Central memory CD8-positive, alpha-beta T cell (primary cell): ENCODE results near the gene IFI16.

Experiments
- ATAC-seq: fragments of 150-1000 bp; cut with Tn5 transposase; replicated peaks from 2 replicates; pipeline ENCODE4 v1.10.0; 2022; ENCODE audit warnings: mild to moderate bottlenecking, moderate FRiP score, moderate number of reproducible peaks; ENCODE audit not compliant: poor library complexity, severe bottlenecking; ENCODE audit errors: extremely low read depth
- DNase-seq, 2 donors: peaks; one replicate each; pipeline ENCODE4 v3.0.0; 2021; ENCODE audit warnings: low spot score in 2 of 2
- H3K27ac Mint-ChIP-seq: one replicate; pipeline ENCODE4 v1.8.0; 2022; ENCODE audit warnings: low read depth, mild to moderate bottlenecking, moderate library complexity, mixed read lengths
- H3K27me3 Mint-ChIP-seq: one replicate; pipeline ENCODE4 v1.8.0; 2022; ENCODE audit warnings: mixed read lengths
- H3K36me3 Mint-ChIP-seq: one replicate; pipeline ENCODE4 v1.8.0; 2022; ENCODE audit warnings: mild to moderate bottlenecking, moderate library complexity, mixed read lengths; ENCODE audit not compliant: insufficient read depth
- H3K4me1 Mint-ChIP-seq: one replicate; pipeline ENCODE4 v1.8.0; 2022; ENCODE audit warnings: mixed read lengths
- H3K4me3 Mint-ChIP-seq: one replicate; pipeline ENCODE4 v1.8.0; 2022; ENCODE audit warnings: mild to moderate bottlenecking, moderate library complexity, mixed read lengths
- H3K9me3 Mint-ChIP-seq: one replicate; pipeline ENCODE4 v1.8.0; 2022; ENCODE audit warnings: mixed read lengths

The IFI16 gene

DNA sequence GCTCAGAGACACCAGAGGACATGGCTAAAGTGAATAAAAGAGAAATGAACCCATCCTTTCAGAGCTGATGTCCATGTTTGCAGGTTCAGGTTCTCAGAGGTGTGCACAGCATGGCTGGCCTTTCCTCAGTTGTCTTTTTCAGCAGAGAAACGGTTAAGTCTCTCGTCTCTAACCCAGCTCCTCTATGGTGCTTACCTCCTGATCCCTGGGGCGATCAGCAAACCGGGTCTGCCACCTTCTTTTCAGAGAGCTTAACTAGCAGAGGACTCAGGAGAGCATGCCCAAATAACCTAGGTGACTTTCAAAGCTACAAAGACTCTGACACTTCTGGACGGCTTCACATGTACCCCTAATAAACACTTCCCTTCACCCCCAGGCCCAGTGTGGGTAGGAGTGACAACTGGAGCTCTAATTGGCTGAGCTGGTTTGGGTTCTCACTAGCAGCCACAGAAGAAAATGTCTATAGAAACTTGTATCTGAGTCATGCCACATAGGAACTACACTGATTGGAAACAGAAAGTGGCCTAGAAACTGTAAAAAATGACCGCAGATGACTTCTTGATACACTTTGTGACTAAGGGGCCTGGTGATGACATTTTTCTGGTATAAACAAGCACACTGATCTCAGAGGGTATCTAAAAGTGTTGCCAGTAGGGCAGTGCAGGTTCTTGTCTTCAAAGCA, 66.9 kb downstream of the IFI16 start, which contains the start of gene AIM2:
TSS of gene AIM2 (minus strand) at position 329 of the 682 bp plus-strand sequence. CDS start 3,267 bp downstream, outside the sequence.
- Mint-ChIP-seq H3K27me3 (no peaks in the 10 kb centered on the region), H3K36me3 (peaks cover 8% of the 10 kb centered on the region), H3K4me3 (peak within 1 kb of the TSS; percentile 68), H3K9me3 (no peaks in the 10 kb centered on the region), H3K4me1 (peaks cover 39% of the 10 kb centered on the region), H3K27ac (peak within 1 kb of the TSS; percentile 95)
- DNase-seq = peak; percentile 38 to 73
- ATAC-seq = peak; percentile 87

DNA sequence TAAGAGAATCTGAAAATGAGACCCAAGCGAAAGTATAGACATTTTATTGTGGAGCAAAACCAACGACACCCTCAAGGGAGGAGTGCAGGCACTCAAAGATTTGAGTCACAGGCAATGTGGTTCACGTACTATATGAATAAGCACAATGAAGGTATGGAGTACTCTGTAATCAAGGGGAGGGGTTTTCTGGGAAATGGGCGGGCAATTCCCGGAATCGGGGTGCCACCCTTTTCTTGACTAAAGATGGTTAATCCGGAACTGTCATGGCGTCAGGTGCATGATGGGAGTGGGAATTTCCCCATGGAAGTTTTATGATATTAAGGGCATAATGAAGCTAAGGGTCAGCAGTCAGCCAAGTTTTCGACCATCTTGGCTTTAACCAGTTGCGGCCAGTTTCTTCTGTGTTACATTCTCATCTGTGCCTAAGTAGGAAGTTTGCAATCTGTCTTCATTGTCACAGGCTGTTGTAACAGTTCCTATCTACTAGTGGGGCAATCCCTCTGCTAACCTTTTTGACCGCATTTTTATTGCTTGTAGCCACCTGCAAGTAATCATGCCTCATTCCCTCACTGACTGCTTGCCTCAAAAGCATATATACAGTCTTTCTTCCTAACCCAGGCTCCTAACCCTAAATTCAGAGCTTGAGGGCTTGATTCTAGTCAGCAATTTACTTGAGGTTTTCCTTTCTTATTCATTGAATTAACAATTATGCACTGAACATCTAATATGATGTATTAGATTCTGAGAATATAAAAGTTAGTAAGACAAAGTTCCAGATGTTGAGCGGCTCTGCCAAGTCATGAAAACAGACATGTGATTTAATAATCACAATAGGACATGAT, 67.6 kb downstream of the IFI16 start:
- ATAC-seq = peak; percentile 74
- peak; percentile 76 to 82 for DNase-seq
- peak overlapping the region; percentile 68 for H3K4me3 Mint-ChIP-seq
- H3K4me1 Mint-ChIP-seq = peaks cover 35% of the 10 kb centered on the region
- no peaks in the 10 kb centered on the region for H3K9me3 Mint-ChIP-seq
- no peaks in the 10 kb centered on the region for H3K27me3 Mint-ChIP-seq
- H3K27ac Mint-ChIP-seq = peak overlapping the region; percentile 95
- H3K36me3 Mint-ChIP-seq = peaks cover 8% of the 10 kb centered on the region

DNA sequence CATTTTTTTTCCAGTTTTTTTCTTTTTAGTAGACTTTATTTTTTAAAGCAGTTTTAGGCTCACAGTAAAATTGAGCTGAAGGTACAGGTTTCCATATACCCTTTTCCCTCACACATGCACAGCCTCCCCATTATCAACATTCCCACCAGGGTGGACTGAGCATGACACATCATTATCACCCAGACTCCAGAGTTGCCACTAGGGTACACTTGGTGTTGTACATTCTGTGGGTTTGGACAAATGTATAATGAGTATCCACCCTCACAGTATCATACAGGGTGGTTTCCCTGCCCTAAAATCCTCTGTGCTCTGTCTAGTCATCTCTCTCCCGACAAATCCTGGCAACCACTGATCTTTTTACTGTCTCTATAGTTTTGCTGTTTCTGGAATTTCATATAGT, 69.8 kb downstream of the IFI16 start:
- no peak for DNase-seq
- Mint-ChIP-seq H3K27me3 (no peaks in the 10 kb centered on the region), H3K4me1 (peaks cover 34% of the 10 kb centered on the region), H3K4me3 (no peak overlapping the region), H3K27ac (no peak overlapping the region), H3K36me3 (peaks cover 8% of the 10 kb centered on the region), H3K9me3 (no peaks in the 10 kb centered on the region)
- ATAC-seq = no peak

DNA sequence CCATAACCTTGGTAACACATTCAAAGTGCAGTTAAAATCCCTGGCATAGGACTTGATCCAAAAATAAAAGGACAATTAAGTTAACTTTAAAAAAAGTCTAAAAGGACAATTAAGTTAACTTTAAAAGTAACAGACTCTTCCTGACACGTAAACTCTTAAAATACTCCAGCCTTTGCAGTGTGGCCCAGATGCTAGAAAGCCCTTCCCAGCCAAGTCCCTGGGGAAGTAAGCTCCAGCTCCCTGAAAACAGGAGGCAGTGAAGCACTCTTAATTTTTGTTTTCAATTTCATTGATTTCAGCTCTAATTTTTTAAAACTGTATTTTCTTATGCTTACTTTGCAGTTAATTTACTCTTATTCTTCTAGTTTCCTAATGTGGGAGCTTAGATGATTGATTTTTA, 71.9 kb downstream of the IFI16 start:
- Mint-ChIP-seq H3K36me3 (peaks cover 6% of the 10 kb centered on the region), H3K27me3 (no peaks in the 10 kb centered on the region), H3K27ac (no peak overlapping the region), H3K4me3 (no peak overlapping the region), H3K9me3 (no peaks in the 10 kb centered on the region), H3K4me1 (peaks cover 17% of the 10 kb centered on the region)
- DNase-seq (no peak), ATAC-seq (no peak)

DNA sequence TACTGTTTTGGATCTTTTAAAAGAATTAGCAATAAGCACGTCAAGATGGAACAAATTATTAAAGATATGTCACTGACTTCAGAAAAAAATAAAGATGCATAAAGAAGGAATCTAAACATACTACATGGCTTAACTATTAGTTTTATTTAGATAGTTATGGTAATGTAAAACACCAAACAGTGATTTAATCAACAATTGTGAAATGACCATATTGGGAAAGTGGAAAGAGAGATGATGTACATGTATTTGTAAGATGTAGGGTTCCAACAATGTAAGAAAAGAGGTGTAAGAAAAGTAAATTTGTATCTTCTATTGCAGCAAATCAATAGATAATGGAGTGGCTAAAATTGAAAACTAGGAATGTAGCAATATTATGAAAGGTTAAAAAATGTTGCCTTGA, 73.3 kb downstream of the IFI16 start:
- no peak for ATAC-seq
- H3K27ac Mint-ChIP-seq = no peak overlapping the region
- no peak overlapping the region for H3K4me3 Mint-ChIP-seq
- DNase-seq = no peak
- H3K27me3 Mint-ChIP-seq = no peaks in the 10 kb centered on the region
- peaks cover 2% of the 10 kb centered on the region for H3K36me3 Mint-ChIP-seq
- H3K9me3 Mint-ChIP-seq = no peaks in the 10 kb centered on the region
- H3K4me1 Mint-ChIP-seq = peaks cover 3% of the 10 kb centered on the region

DNA sequence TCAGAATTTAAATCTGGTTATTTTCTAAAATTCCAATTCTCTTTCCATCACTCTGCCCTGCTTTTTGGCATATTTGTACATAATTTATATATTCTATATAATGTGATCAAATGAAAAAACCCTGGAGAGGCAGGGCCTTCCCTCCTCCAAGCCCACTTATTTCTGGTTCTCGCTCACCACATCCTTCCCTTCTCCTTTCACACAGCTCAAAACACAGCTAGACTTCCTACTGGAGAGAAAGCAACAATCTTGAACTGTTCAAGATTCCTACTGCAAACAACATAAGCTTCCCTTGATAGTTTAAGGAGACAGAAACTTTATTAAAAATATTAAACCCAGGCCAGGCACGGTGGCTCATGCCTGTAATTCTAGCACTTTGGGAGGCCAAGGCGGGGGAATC, 74.4 kb downstream of the IFI16 start:
- Mint-ChIP-seq H3K27ac (no peak overlapping the region), H3K4me3 (no peak overlapping the region), H3K27me3 (no peaks in the 10 kb centered on the region), H3K9me3 (no peaks in the 10 kb centered on the region), H3K4me1 (no peaks in the 10 kb centered on the region), H3K36me3 (peaks cover 2% of the 10 kb centered on the region)
- ATAC-seq = no peak
- no peak for DNase-seq

DNA sequence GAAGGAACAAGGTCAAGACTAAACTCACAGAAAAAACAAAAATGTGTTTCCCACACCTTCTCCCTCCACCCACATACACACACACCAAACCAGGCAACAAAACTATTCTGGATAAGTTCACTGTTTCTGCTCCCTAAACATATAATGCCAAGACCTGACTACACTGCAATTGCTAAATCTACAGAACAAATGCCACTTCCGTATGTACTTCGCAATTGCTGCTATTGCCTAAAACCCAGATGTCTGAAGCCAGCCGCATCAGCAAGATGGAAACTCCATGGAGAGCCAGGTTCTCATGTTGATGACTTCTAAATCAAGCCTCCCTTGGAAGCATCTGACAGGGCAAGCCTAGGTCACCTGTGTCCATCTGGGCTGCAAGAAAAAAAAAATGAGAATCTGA, 75.2 kb downstream of the IFI16 start:
- ATAC-seq (no peak), DNase-seq (no peak)
- H3K4me3 Mint-ChIP-seq = no peak overlapping the region
- H3K27me3 Mint-ChIP-seq = no peaks in the 10 kb centered on the region
- no peak overlapping the region for H3K27ac Mint-ChIP-seq
- no peaks in the 10 kb centered on the region for H3K4me1 Mint-ChIP-seq
- H3K36me3 Mint-ChIP-seq = peaks cover 2% of the 10 kb centered on the region
- H3K9me3 Mint-ChIP-seq = no peaks in the 10 kb centered on the region

DNA sequence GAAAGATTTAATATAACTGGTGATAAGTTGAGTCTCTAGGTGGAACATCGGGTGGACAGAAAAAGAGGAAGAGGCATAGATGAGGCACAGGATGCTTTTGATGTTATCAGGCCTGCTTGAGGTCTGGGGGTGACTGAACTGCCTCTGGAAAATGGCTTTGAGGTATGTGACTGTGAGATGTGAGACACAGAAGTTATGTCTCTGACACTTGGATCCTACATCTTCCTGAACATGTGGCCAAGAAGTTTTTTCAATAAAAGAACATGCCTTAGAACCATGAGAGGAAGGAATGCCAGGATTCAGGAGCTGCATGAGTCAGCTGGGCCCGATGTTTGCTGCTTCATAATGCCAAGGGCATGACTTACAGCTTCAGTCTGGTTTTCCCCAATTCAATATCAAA, 78.3 kb downstream of the IFI16 start:
- Mint-ChIP-seq H3K27ac (no peak overlapping the region), H3K4me3 (no peak overlapping the region), H3K9me3 (no peaks in the 10 kb centered on the region), H3K36me3 (peaks cover 4% of the 10 kb centered on the region), H3K4me1 (peaks cover 11% of the 10 kb centered on the region), H3K27me3 (no peaks in the 10 kb centered on the region)
- peak; percentile 24 for ATAC-seq
- no peak for DNase-seq

DNA sequence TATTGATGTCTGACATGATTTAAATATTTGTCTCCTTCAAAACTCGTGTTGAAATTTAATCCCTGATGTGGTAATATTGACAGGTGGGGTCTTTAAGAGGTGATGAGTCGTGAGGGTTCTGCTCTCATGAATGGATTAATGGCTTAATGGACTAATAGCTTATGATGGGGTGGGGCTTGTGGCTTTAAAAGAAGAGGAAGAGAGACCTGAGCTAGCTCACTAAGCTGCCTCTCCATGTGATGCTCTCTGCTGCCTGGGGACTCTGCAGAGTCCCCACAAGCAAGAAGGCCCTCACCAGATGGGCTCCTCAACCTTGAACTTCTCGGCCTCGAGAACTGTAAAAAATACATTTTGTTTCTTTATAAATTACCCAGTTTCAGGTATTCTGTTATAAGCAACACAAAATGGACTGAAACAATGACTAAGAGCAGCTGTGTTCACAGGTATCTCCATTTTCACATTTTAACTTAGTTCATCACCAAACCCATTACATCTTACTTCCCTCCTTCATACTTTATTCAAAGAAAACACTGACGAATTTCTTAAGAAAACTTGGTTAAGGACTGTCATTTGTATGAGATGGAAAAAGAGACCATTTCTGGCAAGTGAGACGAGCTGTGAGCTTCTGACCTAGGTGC, 79.0 kb downstream of the IFI16 start:
- ATAC-seq = no peak
- H3K4me1 Mint-ChIP-seq = peaks cover 11% of the 10 kb centered on the region
- DNase-seq = no peak
- no peak overlapping the region for H3K4me3 Mint-ChIP-seq
- H3K9me3 Mint-ChIP-seq = no peaks in the 10 kb centered on the region
- H3K27ac Mint-ChIP-seq = no peak overlapping the region
- peaks cover 4% of the 10 kb centered on the region for H3K36me3 Mint-ChIP-seq
- H3K27me3 Mint-ChIP-seq = no peaks in the 10 kb centered on the region

DNA sequence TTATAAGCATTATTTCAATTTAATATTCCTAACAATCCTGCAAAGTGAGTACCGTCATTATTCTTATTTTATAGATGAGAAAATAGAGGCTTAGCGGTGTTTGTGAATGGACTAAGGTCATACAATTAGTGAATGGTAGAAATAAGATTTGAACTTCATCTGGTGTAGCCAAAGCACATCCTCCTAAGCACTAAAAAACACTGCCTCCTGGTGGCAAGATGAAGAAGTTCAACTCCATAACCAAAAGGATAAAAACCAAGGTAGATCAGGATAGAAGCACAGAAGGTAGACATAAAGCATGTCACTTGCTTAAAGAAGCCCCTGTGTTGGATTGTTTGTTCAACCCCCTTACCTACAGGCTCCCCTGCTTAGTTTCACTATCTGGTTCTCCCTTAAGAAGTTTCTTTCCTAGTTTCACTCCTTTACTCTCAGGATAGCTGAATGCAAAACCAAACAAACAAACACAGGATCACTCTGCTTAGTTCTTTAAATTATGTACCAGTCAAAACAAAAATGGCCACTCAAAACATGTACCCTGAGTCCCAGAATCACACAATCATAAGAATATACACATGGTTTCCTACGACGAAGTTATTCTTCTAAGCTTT, 79.6 kb downstream of the IFI16 start:
- no peak overlapping the region for H3K27ac Mint-ChIP-seq
- no peak overlapping the region for H3K4me3 Mint-ChIP-seq

DNA sequence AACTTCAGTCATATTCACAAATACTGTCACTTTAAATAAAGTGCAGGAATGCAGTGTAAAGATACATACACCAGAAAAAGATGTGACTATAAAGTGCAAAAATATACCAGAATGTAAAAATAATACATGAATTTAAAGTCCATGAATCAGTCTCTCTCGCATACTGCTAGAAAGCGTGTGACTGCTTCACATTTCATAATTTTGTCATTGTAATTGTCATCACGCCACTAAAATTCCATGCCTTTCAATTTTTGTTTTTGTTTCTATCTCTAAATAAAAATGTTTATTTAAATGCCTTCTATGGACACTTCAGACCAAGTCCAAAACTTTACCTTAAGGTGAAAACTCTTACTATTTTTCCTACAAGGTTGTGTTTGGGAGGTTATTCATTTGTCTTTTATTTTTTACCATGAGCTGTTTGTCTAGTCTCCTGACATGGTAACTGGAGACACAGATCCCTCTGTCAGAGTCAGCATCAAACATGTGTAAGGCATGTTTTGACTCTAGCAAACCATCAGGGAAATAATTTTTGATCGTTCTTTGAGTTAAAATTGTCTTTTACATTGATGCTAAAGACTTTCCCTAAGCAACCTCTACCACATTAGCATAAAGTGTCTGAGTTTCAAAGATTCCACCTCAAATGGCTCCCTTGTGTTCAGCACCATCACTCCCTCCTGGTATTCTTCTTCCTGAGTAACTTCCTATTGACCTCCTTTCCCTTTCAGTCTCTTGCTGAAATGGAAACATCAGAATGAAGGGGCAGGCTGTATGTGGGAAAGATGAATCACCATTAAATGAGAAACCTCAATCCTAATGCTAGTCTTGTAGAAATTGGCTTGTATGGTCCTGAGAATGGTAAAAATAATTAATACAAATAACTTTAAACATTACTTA, 80.8 kb downstream of the IFI16 start:
- H3K9me3 Mint-ChIP-seq = no peaks in the 10 kb centered on the region
- no peak overlapping the region for H3K27ac Mint-ChIP-seq
- ATAC-seq (no peak), DNase-seq (no peak)
- no peaks in the 10 kb centered on the region for H3K27me3 Mint-ChIP-seq
- peaks cover 11% of the 10 kb centered on the region for H3K4me1 Mint-ChIP-seq
- H3K36me3 Mint-ChIP-seq = peaks cover 4% of the 10 kb centered on the region
- no peak overlapping the region for H3K4me3 Mint-ChIP-seq

More for the DNA sequence above, 79.6 kb downstream of the IFI16 start:
- H3K36me3 Mint-ChIP-seq = peaks cover 4% of the 10 kb centered on the region
- no peaks in the 10 kb centered on the region for H3K9me3 Mint-ChIP-seq
- ATAC-seq = no peak
- peak in 1 of 2 donors; percentile 21 for DNase-seq
- peaks cover 11% of the 10 kb centered on the region for H3K4me1 Mint-ChIP-seq
- H3K27me3 Mint-ChIP-seq = no peaks in the 10 kb centered on the region

DNA sequence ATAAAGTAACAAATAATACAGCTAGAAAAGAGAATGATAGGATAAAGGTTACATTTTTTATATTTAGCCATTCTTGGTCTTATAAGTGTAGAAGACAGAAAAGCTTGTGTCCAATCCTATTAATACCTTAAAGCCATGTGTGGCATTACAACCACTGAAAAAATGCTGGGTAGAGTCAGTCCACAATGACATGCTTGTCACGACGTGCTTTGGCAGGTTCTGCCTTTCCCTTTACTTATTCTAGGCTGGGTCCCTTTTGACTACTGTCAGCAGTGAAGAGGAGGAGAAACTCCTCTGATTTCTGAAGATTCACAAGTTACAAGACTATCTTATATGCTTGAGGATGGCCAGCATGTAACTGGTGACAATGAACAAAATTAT, 81.5 kb downstream of the IFI16 start:
- DNase-seq = no peak
- H3K9me3 Mint-ChIP-seq = no peaks in the 10 kb centered on the region
- peaks cover 11% of the 10 kb centered on the region for H3K4me1 Mint-ChIP-seq
- peak overlapping the region; percentile 6 for H3K27ac Mint-ChIP-seq
- H3K27me3 Mint-ChIP-seq = no peaks in the 10 kb centered on the region
- H3K36me3 Mint-ChIP-seq = peaks cover 4% of the 10 kb centered on the region
- no peak overlapping the region for H3K4me3 Mint-ChIP-seq
- ATAC-seq = no peak
